Tibial nerve (tissue), 4 donors: ENCODE data around the gene MAPRE2. TPM values are rescaled to one million over a fixed set of nuclear protein-coding genes. Genes with fewer than 3 reads are reported as not detected.

Experiments used
- DNase-seq, 2 donors: peaks; one replicate each; pipeline ENCODE4 v3.0.0-alpha.2; 2019; ENCODE audit warnings: low spot score in 2 of 2
- H3K27ac ChIP-seq, 4 donors: fragments of 200-600 bp; sonication (generic) in 3 of 4; one replicate each; pipeline ENCODE4 v1.5.1; 2017 to 2019; ENCODE audit warnings: mild to moderate bottlenecking in 1 of 4
- H3K27me3 ChIP-seq, 2 donors: fragments of 200-600 bp; sonication (generic) in 1 of 2; one replicate each; pipeline versions ENCODE4 v1.5.1 to v1.6.0; 2017 to 2019
- H3K36me3 ChIP-seq, 3 donors: fragments of 200-600 bp; sonication (generic); one replicate each; pipeline ENCODE4 v1.5.1; 2018 to 2019
- H3K4me1 ChIP-seq, 4 donors: fragments of 200-600 bp; sonication (generic) in 3 of 4; one replicate each; pipeline ENCODE4 v1.5.1; 2017 to 2019
- H3K4me3 ChIP-seq, 4 donors: fragments of 200-600 bp; sonication (generic) in 3 of 4; one replicate each; pipeline ENCODE4 v1.5.1; 2017 to 2019; ENCODE audit warnings: mild to moderate bottlenecking in 1 of 4, moderate library complexity in 1 of 4
- H3K9me3 ChIP-seq, 4 donors: fragments of 200-600 bp; sonication (generic) in 3 of 4; one replicate each; pipeline ENCODE4 v1.5.1; 2017 to 2019
- EP300 ChIP-seq, 2 donors: sonication (generic); formaldehyde crosslinking; IDR thresholded peaks; one replicate each; pipeline ENCODE4 v1.6.1; 2017; ENCODE audit warnings: antibody characterized with exemption in 2 of 2, mild to moderate bottlenecking in 1 of 2
- POLR2A ChIP-seq, 2 donors: fragments of 450-650 bp; IDR thresholded peaks; one replicate each; pipeline ENCODE4 v1.6.1; 2017; ENCODE audit warnings: antibody characterized with exemption in 2 of 2, mild to moderate bottlenecking in 2 of 2, moderate library complexity in 2 of 2
- whole genome bisulfite sequencing, 2 donors: methylation state at CpG; one replicate each; pipeline ENCODE4 v1.1.5; 2018; 5-methylcytosine and 5-hydroxymethylcytosine counted together
- total RNA-seq, 4 donors: library from RNA; depleted of rRNA; stranded (reverse); fragments of >200 nt; gene quantifications; one replicate each; pipeline ENCODE4 v1.1.0, GENCODE V29; 2016
- TF ChIP-seq, protein P1 (sequence below), 5 experiments: fragments of 200-600 bp in 3 of 5; fragments of 450-650 bp in 2 of 5; sonication (generic) in 3 of 5; IDR thresholded peaks; one replicate each; pipeline ENCODE4 v1.5.1; 2016 to 2019; ENCODE audit warnings: antibody characterized with exemption in 5 of 5, mild to moderate bottlenecking in 3 of 5, moderate library complexity in 2 of 5

MAPRE2 gene
- total RNA-seq, 4 donors from 2014 or later, result 18.9 to 33.3 (median 29.4) TPM

DNA sequence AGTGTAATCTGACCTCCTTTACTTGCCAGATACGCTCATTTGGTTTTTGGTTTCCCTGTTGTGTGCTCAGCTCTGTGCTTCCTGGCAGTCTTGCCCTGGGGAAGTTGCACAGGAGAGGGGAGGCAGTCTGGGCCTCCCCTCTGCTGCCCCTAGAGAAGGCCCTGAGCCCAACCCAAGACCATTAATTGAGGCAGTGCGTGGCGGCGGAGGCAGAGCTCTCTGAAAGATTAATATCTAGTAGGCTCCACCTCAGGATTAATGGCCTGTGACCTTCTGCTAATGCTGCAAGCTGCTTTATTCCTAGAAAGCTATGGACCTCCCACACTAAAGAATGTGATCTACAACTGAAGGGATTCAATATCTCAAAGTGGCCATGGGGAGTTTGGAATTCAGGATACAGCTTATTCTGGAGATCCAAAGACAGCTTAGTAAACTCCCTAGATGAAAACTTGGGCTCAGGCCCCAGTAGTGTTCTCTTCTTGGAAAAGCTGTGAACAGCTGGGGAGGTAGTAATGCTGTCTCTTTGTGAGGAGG lies 41.4 kb upstream of the MAPRE2 start:
- WGBS, 2 donors, result 57 to 63% methylated on average over 4 of the region's 4 CpGs
- DNase-seq, result no peak

DNA sequence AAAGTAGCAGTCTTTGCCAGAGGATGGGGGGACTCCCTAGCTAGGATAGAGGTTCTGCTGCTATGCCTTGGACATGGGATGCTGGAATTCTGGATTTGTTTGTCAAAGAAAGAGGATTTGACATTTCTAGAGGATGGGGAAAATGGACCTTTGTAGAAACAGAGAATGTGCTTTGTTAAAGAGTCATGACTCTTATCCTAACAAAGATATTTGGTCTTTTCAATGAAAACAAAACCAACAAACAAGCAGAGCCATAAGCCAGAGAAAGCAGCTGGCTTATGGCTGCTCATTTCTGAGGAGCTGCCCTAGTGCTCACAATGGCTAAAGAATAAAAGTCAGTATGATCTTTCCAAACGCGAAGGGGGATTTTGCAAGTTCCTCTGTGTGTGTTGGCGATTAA lies 40.8 kb upstream of the MAPRE2 start:
- peaks cover 0 to 14% (median 6%) of the 10 kb centered on the region in 4 donors for H3K4me1 ChIP-seq
- H3K9me3 ChIP-seq, result no peaks in the 10 kb centered on the region
- TF ChIP-seq, protein P1, sequence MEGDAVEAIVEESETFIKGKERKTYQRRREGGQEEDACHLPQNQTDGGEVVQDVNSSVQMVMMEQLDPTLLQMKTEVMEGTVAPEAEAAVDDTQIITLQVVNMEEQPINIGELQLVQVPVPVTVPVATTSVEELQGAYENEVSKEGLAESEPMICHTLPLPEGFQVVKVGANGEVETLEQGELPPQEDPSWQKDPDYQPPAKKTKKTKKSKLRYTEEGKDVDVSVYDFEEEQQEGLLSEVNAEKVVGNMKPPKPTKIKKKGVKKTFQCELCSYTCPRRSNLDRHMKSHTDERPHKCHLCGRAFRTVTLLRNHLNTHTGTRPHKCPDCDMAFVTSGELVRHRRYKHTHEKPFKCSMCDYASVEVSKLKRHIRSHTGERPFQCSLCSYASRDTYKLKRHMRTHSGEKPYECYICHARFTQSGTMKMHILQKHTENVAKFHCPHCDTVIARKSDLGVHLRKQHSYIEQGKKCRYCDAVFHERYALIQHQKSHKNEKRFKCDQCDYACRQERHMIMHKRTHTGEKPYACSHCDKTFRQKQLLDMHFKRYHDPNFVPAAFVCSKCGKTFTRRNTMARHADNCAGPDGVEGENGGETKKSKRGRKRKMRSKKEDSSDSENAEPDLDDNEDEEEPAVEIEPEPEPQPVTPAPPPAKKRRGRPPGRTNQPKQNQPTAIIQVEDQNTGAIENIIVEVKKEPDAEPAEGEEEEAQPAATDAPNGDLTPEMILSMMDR (IDR thresholded peaks at IDR 0.05), result no peak
- TF ChIP-seq EP300 (IDR thresholded peaks at IDR 0.05), result no peak
- no peak for TF ChIP-seq POLR2A (IDR thresholded peaks at IDR 0.05)
- H3K36me3 ChIP-seq, result no peaks in the 10 kb centered on the region
- peak overlapping the region in 1 of 4 donors; percentile 39 for H3K27ac ChIP-seq
- WGBS, 2 donors, result 27 to 50% methylated on average over 3 of the region's 3 CpGs
- no peak for DNase-seq
- no peaks in the 10 kb centered on the region for H3K27me3 ChIP-seq
- no peak overlapping the region for H3K4me3 ChIP-seq

More for the DNA sequence above, 41.4 kb upstream of the MAPRE2 start:
- Histone ChIP-seq H3K4me3 (no peak overlapping the region), H3K27ac (peak overlapping the region in 2 of 4 donors; percentile 22 to 50), H3K36me3 (no peaks in the 10 kb centered on the region), H3K9me3 (no peaks in the 10 kb centered on the region), H3K4me1 (peaks cover 0 to 14% (median 6%) of the 10 kb centered on the region in 4 donors), H3K27me3 (no peaks in the 10 kb centered on the region)
- TF ChIP-seq POLR2A (IDR thresholded peaks at IDR 0.05) (no peak), EP300 (IDR thresholded peaks at IDR 0.05) (no peak)

DNA sequence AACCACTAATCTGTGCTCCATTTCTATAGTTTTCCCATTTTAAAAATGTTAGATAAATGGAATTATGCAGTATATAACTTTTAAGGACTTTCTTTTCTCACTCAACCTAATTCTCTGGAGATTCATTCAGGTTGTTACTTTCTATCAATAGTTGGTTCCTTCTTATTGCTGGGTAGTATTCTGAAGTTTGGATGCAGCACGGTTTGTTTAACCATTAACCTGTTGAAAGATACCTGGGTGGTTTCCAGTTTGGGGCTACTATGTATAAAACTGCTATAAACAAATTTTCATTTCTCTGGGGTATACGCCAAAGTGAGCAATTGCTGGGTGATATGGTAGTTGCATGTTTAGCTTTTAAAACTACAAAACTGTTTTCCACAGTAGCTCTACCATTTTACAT lies 39.1 kb upstream of the MAPRE2 start:
- H3K4me1 ChIP-seq, result peaks cover 0 to 17% (median 6%) of the 10 kb centered on the region in 4 donors
- H3K27ac ChIP-seq, result no peak overlapping the region
- no peaks in the 10 kb centered on the region for H3K36me3 ChIP-seq
- no peaks in the 10 kb centered on the region for H3K9me3 ChIP-seq
- DNase-seq, result no peak
- H3K27me3 ChIP-seq, result no peaks in the 10 kb centered on the region
- 92 to 95% methylated on average over 2 of the region's 2 CpGs for WGBS, 2 donors
- no peak overlapping the region for H3K4me3 ChIP-seq
- TF ChIP-seq POLR2A (IDR thresholded peaks at IDR 0.05) (no peak), EP300 (IDR thresholded peaks at IDR 0.05) (no peak)
- TF ChIP-seq, protein P1 (IDR thresholded peaks at IDR 0.05), result no peak

DNA sequence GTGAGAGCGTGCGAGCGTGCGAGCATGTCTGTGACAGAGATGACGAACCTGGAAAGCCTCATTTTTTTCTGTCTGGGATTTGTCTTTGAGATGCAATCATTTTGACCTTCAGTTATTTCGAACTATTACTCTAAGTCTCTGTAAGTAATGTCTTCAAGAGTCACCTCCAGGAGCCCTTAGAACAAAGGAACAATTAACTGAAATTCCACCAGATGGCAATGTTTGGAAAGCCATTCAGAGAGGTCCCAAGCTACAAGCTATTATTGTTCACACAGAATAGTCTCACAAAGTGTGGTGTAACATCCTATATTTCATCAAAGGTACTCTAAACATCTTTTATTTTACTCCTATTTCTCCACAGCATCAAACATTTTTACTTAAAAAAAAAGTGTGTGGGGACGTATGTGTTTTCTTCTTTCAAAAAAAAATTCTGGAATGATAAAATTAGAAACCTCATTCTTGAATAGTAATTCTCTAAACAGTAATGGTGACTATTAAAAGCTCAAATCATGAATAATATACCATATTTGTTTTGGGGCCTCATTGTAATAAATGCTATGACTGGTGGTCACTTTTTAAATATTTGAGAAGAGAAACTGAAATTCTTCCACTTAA lies 35.1 kb upstream of the MAPRE2 start:
- peaks cover 0 to 3% (median under 1%) of the 10 kb centered on the region in 4 donors for H3K4me1 ChIP-seq
- H3K27ac ChIP-seq, result no peak overlapping the region
- whole genome bisulfite sequencing, 2 donors, result 48 to 54% methylated on average over 7 of the region's 7 CpGs
- peak in 1 of 2 donors; percentile 58 for DNase-seq
- H3K36me3 ChIP-seq, result no peaks in the 10 kb centered on the region
- no peak overlapping the region for H3K4me3 ChIP-seq
- no peaks in the 10 kb centered on the region for H3K27me3 ChIP-seq
- no peak for TF ChIP-seq POLR2A (IDR thresholded peaks at IDR 0.05)
- TF ChIP-seq, protein P1 (IDR thresholded peaks at IDR 0.05), result peak; percentile 54 to 85 (median 68)
- H3K9me3 ChIP-seq, result no peaks in the 10 kb centered on the region

DNA sequence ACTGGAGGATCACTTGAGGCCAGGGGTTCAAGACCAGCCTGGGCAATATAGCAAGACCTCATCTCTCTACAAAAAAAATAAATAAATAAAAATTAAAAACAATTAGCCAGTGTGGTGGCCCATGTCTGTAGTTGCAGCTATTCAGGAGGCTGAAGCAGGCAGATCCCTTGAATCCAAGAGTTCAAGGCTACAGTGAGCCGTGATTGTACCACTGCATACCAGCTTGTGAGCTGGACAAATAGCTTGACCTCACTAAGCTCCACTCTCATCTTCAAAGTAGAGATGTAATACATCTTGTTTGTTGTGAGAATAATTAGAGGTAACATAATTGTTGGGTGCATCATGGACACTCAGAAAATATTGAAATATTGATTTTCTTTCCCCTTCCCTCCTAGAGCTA lies 31.1 kb upstream of the MAPRE2 start:
- H3K27me3 ChIP-seq, result no peaks in the 10 kb centered on the region
- H3K36me3 ChIP-seq, result no peaks in the 10 kb centered on the region
- H3K4me1 ChIP-seq, result peaks cover 0 to 3% (median 0%) of the 10 kb centered on the region in 4 donors
- DNase-seq, result no peak
- WGBS, 2 donors, result 85 to 94% methylated on average over 1 of the region's 1 CpG
- TF ChIP-seq, protein P1 (IDR thresholded peaks at IDR 0.05), result no peak
- TF ChIP-seq EP300 (IDR thresholded peaks at IDR 0.05) (no peak), POLR2A (IDR thresholded peaks at IDR 0.05) (no peak)
- H3K4me3 ChIP-seq, result no peak overlapping the region
- H3K9me3 ChIP-seq, result no peaks in the 10 kb centered on the region
- no peak overlapping the region for H3K27ac ChIP-seq
